Measurements from ENCODE around the gene TSPEAR. TPM values are rescaled to one million over a fixed set of nuclear protein-coding genes. Genes with fewer than 3 reads are reported as not detected.
"Not testable (repeated sequence)": the region's sequence is repeated elsewhere in the genome, so short reads cannot be mapped to it uniquely, and the experiment has no call there.

Gene TSPEAR
- total and polyA plus RNA-seq, 2 donors (not counting 1 experiment from before 2014, with no cell fraction given) = not detected

GRCh38 chr21:44603109-44603875 lies 108.1 kb downstream of the TSPEAR start:
- Histone ChIP-seq H3K9ac (ENCODE audit: insufficient read depth, low read length) (no peak overlapping the region), H4K20me1 (ENCODE audit: control insufficient read depth, extremely low read depth, insufficient read depth, low read length) (no peaks in the 10 kb centered on the region), H3K27ac (ENCODE audit: insufficient read depth, low read length) (no peak overlapping the region), H3K27me3 (ENCODE audit: control insufficient read depth, insufficient read depth, low read length) (no peaks in the 10 kb centered on the region), H3K4me2 (ENCODE audit: extremely low read depth, insufficient read depth, low read length) (no peak overlapping the region), H3K79me2 (ENCODE audit: control insufficient read depth, insufficient read depth, low read length) (no peaks in the 10 kb centered on the region), H3K4me1 (ENCODE audit: control insufficient read depth, extremely low read depth, insufficient read depth, low read length) (no peaks in the 10 kb centered on the region), H2AFZ (ENCODE audit: low read length) (no peak overlapping the region), H3K9me3 (ENCODE audit: control insufficient read depth, insufficient read depth, low read depth, low read length) (no peaks in the 10 kb centered on the region), H3K36me3 (ENCODE audit: control insufficient read depth, insufficient read depth, low read length) (no peaks in the 10 kb centered on the region), H3K4me3 (replicated peaks in 1 of 4; ENCODE audit: control extremely low read depth in 1 of 4, insufficient read depth in 1 of 4, low read depth in 3 of 4, low read length in 4 of 4) (no peak overlapping the region)
- DNase-seq (ENCODE audit: low read depth in 2 of 2) = no peak
- TF ChIP-seq CTCF (conservative IDR thresholded peaks at IDR 0.05 in 1 of 2, IDR thresholded peaks at IDR 0.05 in 1 of 2; ENCODE audit: low read depth in 1 of 2, low read length in 2 of 2) (no peak), EZH2 (IDR thresholded peaks at IDR 0.05; ENCODE audit: low read length, missing control alignments) (no peak)

GRCh38 chr21:44602463-44602850 lies 108.9 kb downstream of the TSPEAR start:
- no peaks in the 10 kb centered on the region for H3K27me3 ChIP-seq (ENCODE audit: control insufficient read depth, insufficient read depth, low read length)
- H3K9ac ChIP-seq (ENCODE audit: insufficient read depth, low read length) = no peak overlapping the region
- H3K27ac ChIP-seq (ENCODE audit: insufficient read depth, low read length) = no peak overlapping the region
- no peaks in the 10 kb centered on the region for H3K4me1 ChIP-seq (ENCODE audit: control insufficient read depth, extremely low read depth, insufficient read depth, low read length)
- no peak overlapping the region for H2AFZ ChIP-seq (ENCODE audit: low read length)
- H4K20me1 ChIP-seq (ENCODE audit: control insufficient read depth, extremely low read depth, insufficient read depth, low read length) = no peaks in the 10 kb centered on the region
- no peaks in the 10 kb centered on the region for H3K9me3 ChIP-seq (ENCODE audit: control insufficient read depth, insufficient read depth, low read depth, low read length)
- no peak overlapping the region for H3K4me2 ChIP-seq (ENCODE audit: extremely low read depth, insufficient read depth, low read length)
- H3K4me3 ChIP-seq (replicated peaks in 1 of 4; ENCODE audit: control extremely low read depth in 1 of 4, insufficient read depth in 1 of 4, low read depth in 3 of 4, low read length in 4 of 4) = no peak overlapping the region
- H3K36me3 ChIP-seq (ENCODE audit: control insufficient read depth, insufficient read depth, low read length) = no peaks in the 10 kb centered on the region
- TF ChIP-seq EZH2 (IDR thresholded peaks at IDR 0.05; ENCODE audit: low read length, missing control alignments) (no peak), CTCF (conservative IDR thresholded peaks at IDR 0.05 in 1 of 2, IDR thresholded peaks at IDR 0.05 in 1 of 2; ENCODE audit: low read depth in 1 of 2, low read length in 2 of 2) (no peak)
- DNase-seq (ENCODE audit: low read depth in 2 of 2) = no peak
- H3K79me2 ChIP-seq (ENCODE audit: control insufficient read depth, insufficient read depth, low read length) = no peaks in the 10 kb centered on the region

- no peaks in the 10 kb centered on the region for H3K9me3 ChIP-seq (ENCODE audit: control insufficient read depth, insufficient read depth, low read depth, low read length)
- no peaks in the 10 kb centered on the region for H3K4me1 ChIP-seq (ENCODE audit: control insufficient read depth, extremely low read depth, insufficient read depth, low read length)
- H3K4me2 ChIP-seq (ENCODE audit: extremely low read depth, insufficient read depth, low read length) = no peak overlapping the region
- no peak for DNase-seq (ENCODE audit: low read depth in 2 of 2)
- H4K20me1 ChIP-seq (ENCODE audit: control insufficient read depth, extremely low read depth, insufficient read depth, low read length) = no peaks in the 10 kb centered on the region
- TF ChIP-seq CTCF (conservative IDR thresholded peaks at IDR 0.05 in 1 of 2, IDR thresholded peaks at IDR 0.05 in 1 of 2; ENCODE audit: low read depth in 1 of 2, low read length in 2 of 2) = no peak
- TF ChIP-seq EZH2 (IDR thresholded peaks at IDR 0.05; ENCODE audit: low read length, missing control alignments) = no peak
- no peak overlapping the region for H3K9ac ChIP-seq (ENCODE audit: insufficient read depth, low read length)
- H3K36me3 ChIP-seq (ENCODE audit: control insufficient read depth, insufficient read depth, low read length) = no peaks in the 10 kb centered on the region
- H3K27ac ChIP-seq (ENCODE audit: insufficient read depth, low read length) = no peak overlapping the region
- H2AFZ ChIP-seq (ENCODE audit: low read length) = no peak overlapping the region
- no peaks in the 10 kb centered on the region for H3K79me2 ChIP-seq (ENCODE audit: control insufficient read depth, insufficient read depth, low read length)
- H3K4me3 ChIP-seq (replicated peaks in 1 of 4; ENCODE audit: control extremely low read depth in 1 of 4, insufficient read depth in 1 of 4, low read depth in 3 of 4, low read length in 4 of 4) = no peak overlapping the region
- no peaks in the 10 kb centered on the region for H3K27me3 ChIP-seq (ENCODE audit: control insufficient read depth, insufficient read depth, low read length)
These were observed 109.5 kb downstream of the TSPEAR start for GRCh38 chr21:44601596-44602462.

GRCh38 chr21:44601091-44601490 lies 110.3 kb downstream of the TSPEAR start:
- H3K9me3 ChIP-seq (ENCODE audit: control insufficient read depth, insufficient read depth, low read depth, low read length); H2AFZ ChIP-seq (ENCODE audit: low read length); H3K27ac ChIP-seq (ENCODE audit: insufficient read depth, low read length); H3K27me3 ChIP-seq (ENCODE audit: control insufficient read depth, insufficient read depth, low read length); DNase-seq (ENCODE audit: low read depth in 2 of 2); H3K9ac ChIP-seq (ENCODE audit: insufficient read depth, low read length); H3K4me3 ChIP-seq (replicated peaks in 1 of 4; ENCODE audit: control extremely low read depth in 1 of 4, insufficient read depth in 1 of 4, low read depth in 3 of 4, low read length in 4 of 4); H3K4me2 ChIP-seq (ENCODE audit: extremely low read depth, insufficient read depth, low read length); H4K20me1 ChIP-seq (ENCODE audit: control insufficient read depth, extremely low read depth, insufficient read depth, low read length); H3K36me3 ChIP-seq (ENCODE audit: control insufficient read depth, insufficient read depth, low read length); H3K4me1 ChIP-seq (ENCODE audit: control insufficient read depth, extremely low read depth, insufficient read depth, low read length); H3K79me2 ChIP-seq (ENCODE audit: control insufficient read depth, insufficient read depth, low read length): not testable (repeated sequence)

Measured in fibroblast of lung (primary cell).